Measurements from ENCODE around the gene MINDY1.

MINDY1 gene

DNA sequence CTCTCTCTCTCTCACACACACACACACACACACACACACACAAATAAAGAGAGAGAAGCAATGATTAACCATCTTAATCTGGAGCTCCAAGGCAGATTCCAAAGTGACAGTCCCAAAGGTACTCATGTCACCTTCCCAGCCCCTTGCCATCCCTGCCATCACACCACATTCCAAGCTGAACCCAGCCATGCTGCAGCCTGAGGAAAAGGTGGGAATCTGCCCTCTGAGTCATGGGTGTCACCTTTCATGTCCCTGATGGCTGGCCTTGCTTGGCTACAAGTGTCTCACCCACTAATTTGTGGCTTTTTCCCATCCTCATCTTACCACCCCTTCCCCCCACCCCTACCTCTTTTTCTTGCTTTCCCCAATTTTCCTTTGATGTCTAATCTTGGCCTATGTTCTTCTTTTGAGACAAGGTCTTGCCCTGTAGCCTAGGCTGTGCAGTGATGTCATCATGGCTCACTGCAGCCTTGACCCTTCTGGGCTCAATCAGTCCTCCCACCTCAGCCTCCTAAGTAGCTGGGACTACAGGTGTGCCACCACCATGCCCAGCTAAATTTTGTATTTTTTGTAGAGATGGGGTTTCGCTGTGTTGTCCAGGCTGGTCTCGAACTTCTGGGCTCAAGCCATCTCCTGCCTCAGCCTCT is 21.4 kb downstream of the MINDY1 start:
- no peak for DNase-seq (ENCODE audit: low read depth)

DNA sequence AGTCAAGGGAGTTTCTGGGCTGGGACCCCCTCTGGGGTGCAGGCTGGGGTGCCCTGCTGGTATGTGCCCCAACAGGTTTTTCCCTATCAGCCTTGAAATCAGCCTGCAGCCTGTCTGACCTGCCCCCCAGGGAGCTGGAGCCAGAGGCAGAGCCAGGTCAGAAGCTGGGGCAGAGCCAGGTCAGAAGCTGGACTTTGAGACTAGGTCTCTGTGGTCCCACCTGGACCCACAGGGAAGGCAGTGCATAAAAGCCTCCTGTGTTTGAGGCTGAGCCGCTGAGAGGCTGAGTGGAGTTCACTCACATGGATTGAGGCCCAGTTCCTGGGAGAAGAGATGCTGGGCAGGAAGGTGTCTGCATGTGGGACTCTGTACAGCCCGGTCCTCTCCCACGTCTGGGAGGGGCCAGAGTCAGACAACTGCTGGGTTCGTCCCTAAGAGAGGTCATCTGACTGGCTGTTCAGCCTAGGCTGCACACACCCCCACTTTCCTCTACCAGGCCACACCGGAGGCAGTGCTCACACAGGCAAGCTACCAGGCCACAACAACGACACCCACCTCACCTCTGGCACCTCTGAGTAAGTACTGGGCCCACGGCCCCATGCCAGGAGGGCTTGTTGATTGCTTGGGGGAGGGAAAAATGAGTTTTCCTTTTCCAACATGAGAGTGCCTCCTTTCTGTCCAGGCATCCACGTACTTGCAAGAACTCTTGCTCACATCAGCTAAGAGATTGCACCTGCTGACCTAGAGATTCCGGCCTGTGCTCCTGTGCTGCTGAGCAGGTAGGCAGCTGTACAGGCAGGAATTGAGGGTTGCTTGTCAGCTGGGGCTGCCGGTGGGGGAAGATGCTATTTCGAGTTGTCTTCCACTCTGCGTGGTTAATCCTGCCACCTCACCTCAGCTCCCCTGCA is 24.6 kb downstream of the MINDY1 start, which contains the start of gene ANXA9:
Gene ANXA9 (plus strand): TSS at position 488 of the 908 bp plus-strand sequence. CDS start 814 bp downstream, outside the sequence.
- DNase-seq (ENCODE audit: low read depth) = no peak

DNA sequence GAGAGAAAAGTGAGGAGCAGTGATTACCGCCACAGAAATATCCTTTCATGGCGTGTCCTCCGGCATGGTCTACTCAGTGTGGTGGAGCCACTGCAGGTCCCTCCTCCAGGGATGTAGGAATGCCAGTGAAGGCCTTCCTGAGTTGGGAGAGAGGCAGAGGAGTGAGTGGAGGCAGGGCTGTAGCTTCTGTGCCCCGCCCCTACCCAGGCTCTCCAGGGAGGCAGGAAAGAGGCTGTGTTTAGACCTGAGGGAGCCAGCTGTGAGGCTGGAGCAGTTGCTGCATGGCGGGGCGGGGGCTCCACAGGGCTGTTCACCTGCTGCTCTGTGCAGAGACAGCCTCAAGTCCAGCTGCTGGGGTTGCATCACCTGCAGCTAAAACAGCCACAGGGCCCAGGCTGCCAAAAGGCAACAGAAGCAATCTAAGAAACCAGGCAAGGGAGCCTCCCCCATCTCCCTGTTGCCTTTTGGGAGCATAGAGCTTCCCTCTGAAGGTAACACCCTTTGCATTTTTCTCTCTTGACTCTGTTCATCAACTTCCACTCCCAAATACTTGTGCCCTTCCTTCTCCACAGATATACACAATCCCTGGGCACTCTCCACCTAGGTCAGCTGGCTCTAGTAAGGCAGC is 25.4 kb downstream of the MINDY1 start:
- no peak for DNase-seq (ENCODE audit: low read depth)

DNA sequence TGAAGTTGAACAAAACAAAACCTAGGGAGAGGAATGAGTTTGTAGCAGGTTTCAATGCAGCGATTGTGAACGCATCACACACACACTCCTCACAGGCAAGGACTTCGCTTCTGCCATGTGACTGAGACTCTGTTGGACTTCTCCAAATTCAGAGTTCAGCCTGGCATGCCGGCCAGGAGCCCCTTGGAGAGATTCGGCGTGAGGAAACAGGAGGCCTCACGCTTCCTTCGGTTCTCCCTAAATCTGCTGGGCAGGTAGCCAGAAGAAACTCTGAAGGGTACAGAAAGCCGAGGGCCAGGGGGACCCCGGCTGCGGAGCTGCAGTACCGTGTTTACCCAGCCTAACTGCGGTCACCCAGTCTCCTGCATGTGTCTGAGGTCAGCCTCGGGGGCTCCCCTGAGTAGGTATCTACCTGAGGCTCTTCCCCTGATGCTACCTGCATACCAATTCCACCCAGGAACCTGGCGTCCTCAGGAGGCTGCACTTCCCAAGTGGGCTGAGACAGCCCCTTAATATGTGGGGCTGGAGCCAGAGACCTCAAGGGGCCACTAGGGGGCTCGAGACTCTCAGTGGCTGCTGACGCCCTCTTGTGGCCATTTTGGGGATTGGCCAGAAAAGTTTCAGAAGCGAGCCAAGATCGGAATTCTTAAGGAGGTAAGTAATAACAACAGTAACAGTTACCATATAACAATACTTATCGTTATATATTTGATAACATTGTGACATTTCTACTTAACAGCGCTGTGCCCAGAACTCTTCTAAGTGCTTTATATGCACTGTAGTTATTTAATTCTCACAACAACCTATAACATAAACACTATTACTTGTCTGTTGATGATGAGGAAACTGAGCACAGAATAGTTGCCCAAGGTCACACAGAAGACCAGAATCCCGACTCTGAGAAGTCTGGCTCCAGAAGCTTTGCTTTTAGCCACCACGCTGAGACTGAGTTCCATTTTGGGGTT is 27.3 kb downstream of the MINDY1 start:
- DNase-seq (ENCODE audit: low read depth) = peak; percentile 81

DNA sequence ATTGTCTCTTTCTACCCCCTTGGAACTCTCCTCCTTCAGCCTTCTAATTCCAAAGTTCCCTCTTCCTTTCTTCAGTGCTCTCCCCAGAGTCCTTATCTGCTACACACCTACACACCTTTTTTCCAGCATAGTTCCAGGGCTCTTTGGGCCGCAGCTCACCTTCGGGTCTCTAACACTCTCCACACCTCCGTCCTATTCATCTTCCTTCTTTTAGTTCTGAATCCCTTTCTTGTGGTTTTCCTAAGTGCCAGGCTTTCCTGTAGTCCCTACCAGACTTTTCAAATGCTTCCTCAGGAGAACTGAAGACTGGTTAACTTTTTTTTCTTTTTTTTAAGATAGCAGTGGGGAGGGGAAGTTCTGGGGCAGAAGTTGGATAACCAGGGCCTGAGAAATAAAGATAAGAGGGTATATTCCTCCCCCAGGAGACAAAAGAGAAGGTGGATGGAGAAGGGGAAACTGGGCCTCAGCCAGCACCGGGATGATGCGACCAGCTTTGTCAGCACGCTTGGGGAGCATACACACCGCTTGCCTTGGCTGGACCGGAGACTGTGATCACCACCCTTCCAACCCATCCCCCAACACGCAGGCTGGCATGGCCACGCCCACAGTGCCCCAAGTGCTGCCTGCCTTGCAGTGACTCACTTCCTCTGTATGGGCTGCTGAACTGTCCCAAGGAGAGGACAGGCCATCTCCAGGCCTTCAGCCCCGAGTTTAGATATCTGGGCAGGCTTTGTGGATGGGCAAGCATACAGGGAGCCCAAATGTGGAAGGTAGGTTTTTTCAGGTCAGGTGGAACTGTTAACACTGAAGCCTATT is 29.6 kb downstream of the MINDY1 start:
- peak; percentile 69 for DNase-seq (ENCODE audit: low read depth)

DNA sequence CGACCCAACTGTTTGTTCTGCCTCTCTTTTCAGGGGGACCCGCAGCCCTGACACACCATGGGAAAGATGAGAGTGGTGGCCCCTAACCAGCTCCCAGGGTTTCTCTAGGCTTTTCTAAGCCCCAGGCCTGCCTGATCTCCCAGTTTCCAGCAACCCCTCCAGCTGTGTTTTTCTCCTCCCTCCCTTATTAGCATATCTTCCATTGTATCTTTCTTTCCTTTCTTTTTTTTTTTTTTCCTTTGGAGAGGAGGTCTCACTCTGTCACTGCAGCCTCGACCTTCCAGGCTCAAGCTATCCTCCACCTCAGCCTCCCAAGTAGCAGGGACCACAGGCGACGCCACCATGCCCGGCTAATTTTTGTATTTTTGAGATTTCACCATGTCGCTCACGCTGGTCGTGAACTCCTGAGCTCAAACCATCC is 30.3 kb downstream of the MINDY1 start:
- DNase-seq (ENCODE audit: low read depth) = no peak

- peak; percentile 80 for DNase-seq (ENCODE audit: low read depth)
These were observed 31.9 kb downstream of the MINDY1 start, which contains the start of gene CERS2 for GRCh38 chr1:150974580-150975478. CERS2 (minus strand) TSS chr1:150974835; CDS start chr1:150969090, 5,745 bp downstream.

DNA sequence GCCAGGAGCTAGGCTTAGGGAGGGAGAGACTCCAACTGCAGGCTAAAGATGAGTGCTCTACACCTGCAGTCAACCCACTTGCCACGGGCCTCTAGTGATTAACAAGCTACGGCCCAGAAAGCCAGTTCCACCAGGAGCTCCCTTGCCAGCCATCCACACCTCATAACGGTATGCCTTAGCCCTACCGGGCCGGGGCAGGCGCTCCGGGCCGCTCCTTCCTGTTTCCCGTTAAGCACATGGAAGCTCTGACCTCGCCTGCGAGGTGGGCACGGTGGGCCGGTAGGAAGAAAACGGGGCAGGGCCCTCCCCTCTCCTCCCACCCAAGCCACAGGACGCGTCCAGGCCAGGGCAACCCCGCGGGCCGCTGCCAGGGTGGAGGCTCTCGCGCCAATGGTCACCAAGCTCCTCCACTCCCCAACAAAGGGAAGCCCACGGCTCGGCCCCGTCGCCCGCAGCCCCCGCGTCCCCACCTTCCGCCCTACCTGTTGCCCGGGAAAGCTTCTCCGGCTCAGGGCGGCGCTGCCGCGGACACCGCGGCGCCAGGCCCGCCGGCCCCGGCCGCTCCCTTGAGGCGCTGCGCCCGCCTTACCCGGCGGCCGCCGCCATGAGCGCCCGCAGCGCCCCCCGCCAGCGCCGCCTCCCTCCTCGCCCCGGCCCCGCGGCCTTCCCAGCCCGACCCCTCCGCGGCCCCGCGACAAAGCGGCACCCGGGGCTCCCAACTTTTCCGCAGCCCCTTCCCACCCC is 32.7 kb downstream of the MINDY1 start:
- no peak for DNase-seq (ENCODE audit: low read depth)

DNA sequence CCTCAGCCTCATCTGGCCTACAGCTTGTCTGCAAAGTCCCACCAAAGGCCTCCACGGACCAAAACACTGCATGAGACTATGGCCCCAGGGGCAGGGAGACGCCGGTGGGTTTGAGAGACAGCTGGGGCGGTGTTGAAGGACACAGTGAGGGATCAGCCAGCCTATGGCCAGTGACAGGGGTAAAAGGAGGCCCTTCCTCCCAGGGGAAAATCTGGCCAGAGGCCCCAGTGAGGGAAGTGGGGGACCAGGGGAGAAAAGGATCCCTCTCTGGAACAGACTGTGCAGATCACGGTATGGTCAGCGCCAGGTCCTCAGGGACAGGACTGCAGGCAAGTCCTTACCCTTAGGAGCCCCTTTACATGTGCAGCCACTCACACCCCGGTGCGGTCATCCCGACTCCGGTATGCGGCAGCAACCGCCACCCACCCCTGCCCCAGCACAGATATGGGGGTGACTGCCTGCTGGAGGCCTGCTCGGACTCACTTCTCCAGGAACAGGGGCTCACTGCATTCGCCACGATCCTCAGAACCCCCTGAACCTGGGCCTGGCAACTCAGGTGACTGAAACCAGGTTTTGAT is 33.4 kb downstream of the MINDY1 start:
- DNase-seq (ENCODE audit: low read depth) = no peak

DNA sequence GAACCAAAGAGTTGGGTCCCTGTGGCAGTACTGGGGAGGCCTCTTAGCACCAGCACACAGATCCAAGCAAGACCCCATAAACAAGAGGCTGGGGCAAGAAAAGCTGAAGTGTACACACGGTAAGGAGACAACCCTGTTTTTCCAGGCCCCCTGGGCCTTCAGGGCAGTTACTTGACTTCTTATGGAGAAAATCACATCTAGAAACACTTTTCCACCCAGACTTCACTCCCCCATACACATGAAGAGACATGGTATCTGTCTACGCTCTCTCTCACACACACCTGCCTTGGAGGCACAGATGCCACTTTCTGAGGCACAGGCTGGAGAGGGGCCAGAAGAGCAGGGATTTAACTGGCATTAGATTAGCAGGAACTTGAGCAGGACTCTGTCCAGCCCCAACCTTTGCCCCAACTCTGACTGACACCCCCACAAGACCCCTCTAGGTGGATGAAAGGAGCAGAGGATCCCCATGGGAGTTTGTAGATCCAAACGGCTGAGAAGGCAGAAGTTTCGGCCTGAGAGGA is 34.2 kb downstream of the MINDY1 start:
- DNase-seq (ENCODE audit: low read depth) = no peak

DNA sequence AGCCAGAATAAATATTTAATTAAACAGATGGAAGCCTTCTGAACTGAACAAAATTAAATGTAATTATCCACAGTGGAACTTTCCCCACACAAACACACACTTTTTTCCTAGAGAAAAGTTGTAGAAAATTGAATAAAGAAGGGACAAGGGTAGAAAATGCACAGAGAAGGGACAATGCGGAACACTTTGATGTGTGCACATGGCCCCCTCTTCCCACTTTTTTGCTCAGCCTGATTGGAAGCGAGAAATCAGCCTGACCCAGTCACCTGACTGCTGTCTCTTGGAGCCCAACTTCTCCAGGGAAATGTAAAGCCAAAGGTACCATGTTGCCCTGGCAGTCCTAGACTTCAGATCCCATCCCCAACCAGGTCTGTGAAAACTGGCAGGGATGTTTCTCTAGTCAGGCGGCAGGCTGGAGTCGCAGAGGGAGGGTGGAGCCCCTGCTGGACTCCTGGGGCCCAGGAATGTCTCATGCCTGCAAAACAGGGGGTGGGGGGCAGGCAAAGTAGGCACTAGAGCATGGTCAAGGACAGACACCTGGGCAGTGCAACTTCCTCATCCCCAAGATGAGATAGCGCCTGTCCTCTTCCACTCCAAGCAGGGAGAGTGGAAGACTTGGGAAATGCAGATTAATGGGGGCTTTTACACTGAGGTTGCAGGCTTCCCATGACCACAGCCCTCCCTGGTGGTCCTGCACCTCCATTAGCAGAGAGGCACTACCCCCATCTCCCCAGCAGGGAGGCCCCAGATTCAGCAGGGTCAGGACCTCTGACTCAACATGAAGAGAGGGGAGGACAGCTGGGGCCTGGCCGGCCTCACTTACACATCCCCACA is 34.9 kb downstream of the MINDY1 start:
- no peak for DNase-seq (ENCODE audit: low read depth)

- peak; percentile 71 for DNase-seq (ENCODE audit: low read depth)
These were observed 35.7 kb downstream of the MINDY1 start for GRCh38 chr1:150970808-150971582.

DNA sequence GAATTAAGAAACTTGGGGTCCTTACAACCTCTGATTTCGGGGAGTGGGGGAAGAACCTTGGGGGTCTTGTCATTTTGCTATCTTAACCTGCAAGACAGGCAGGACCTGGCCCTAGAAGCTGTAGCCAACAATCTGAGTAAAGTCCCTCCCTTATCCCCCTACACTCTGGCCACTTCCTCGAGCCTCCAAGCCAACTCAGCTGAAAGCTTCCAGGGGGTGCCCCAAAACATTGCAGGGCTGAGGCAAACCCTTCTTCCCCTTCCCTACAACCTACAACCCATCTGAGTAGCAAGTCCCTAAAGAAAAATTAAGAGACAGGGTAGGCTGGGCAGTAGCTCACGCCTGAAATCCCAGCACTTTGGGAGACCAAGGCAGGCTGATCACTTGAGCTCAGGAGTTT is 37.1 kb downstream of the MINDY1 start:
- DNase-seq (ENCODE audit: low read depth) = no peak

DNA sequence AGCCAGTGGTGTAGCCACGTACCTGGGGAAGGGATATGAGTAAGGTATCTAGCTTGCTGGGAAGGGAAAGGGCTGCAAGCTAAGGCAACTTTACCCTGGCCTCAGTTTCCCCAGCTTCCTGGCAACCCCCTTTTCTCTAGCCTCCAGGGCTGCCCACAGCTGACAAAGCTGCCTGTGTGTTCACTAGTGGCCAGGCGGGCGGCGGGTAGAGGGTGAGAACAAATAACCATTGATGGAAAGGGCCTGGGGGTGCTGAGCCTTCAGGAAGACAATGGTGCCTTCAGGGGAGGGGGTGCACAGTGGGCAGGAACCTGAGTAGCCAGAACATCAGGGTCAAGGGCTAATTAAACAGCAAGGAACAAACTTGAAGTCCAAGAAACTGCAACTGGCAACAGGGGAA is 38.2 kb downstream of the MINDY1 start:
- no peak for DNase-seq (ENCODE audit: low read depth)

GRCh38 chr1:150967936-150968335 is 38.8 kb downstream of the MINDY1 start:
- no peak for DNase-seq (ENCODE audit: low read depth)

DNA sequence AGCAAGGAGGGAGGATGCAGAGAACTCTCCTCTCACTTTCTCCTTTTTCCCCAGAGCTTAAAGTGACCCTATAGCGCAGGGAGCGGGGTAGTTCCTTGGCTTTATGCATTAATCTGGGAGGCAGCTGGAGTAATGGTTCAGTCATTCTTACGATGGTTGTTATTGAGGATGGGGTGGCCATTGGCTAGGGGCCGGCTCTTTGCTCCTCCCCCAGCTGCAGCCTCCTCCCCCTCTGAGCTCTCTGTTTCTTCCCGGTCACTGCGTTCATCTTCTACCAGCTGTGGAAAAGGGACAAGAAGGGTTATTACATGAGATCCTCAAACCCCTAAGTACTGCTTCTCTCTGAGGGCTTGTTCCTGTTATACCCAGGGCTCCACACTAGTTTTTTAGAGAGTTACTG is 40.7 kb downstream of the MINDY1 start:
- no peak for DNase-seq (ENCODE audit: low read depth)

- DNase-seq (ENCODE audit: low read depth) = no peak
These were observed 41.1 kb downstream of the MINDY1 start for GRCh38 chr1:150965605-150966004.

Data from fibroblast of gingiva (primary cell).